Measurements from ENCODE around the gene PHC2. TPM values are rescaled to one million over a fixed set of nuclear protein-coding genes. Genes with fewer than 3 reads are reported as not detected.

PHC2 gene
- total RNA-seq, 1 donor from 2014 or later, result 31.3 TPM

- H3K36me3 ChIP-seq (ENCODE audit: control insufficient read depth in 3 of 3, insufficient read depth in 3 of 3, low read length in 3 of 3), result peaks cover 8 to 37% (median 26%) of the 10 kb centered on the region in 3 donors
Observed at GRCh38 chr1:33274446-33274845, 156.4 kb downstream of the PHC2 start.

GRCh38 chr1:33273961-33274371, 156.9 kb downstream of the PHC2 start:
- H3K36me3 ChIP-seq (ENCODE audit: control insufficient read depth in 3 of 3, insufficient read depth in 3 of 3, low read length in 3 of 3), result peaks cover 8 to 37% (median 26%) of the 10 kb centered on the region in 3 donors

More at GRCh38 chr1:33274446-33274845, 156.4 kb downstream of the PHC2 start:
- H3K27me3 ChIP-seq (ENCODE audit: control insufficient read depth in 3 of 3, insufficient read depth in 3 of 3, low read length in 3 of 3), result no peaks in the 10 kb centered on the region
- no peak overlapping the region for H3K4me3 ChIP-seq (ENCODE audit: low read length in 3 of 3)
- no peak overlapping the region for H3K27ac ChIP-seq (ENCODE audit: low read depth, low read length)
- peaks cover 5 to 9% (median 6%) of the 10 kb centered on the region in 3 donors for H3K4me1 ChIP-seq (ENCODE audit: control insufficient read depth in 3 of 3, insufficient read depth in 3 of 3, low read length in 3 of 3)
- no peak overlapping the region for H3K9ac ChIP-seq (ENCODE audit: low read depth in 1 of 3, low read length in 3 of 3)
- no peaks in the 10 kb centered on the region for H3K9me3 ChIP-seq (ENCODE audit: control insufficient read depth in 3 of 3, low read length in 3 of 3)

More at GRCh38 chr1:33273961-33274371, 156.9 kb downstream of the PHC2 start:
- Histone ChIP-seq H3K27ac (ENCODE audit: low read depth, low read length) (no peak overlapping the region), H3K9me3 (ENCODE audit: control insufficient read depth in 3 of 3, low read length in 3 of 3) (no peaks in the 10 kb centered on the region), H3K4me3 (ENCODE audit: low read length in 3 of 3) (no peak overlapping the region), H3K27me3 (ENCODE audit: control insufficient read depth in 3 of 3, insufficient read depth in 3 of 3, low read length in 3 of 3) (no peaks in the 10 kb centered on the region), H3K9ac (ENCODE audit: low read depth in 1 of 3, low read length in 3 of 3) (no peak overlapping the region), H3K4me1 (ENCODE audit: control insufficient read depth in 3 of 3, insufficient read depth in 3 of 3, low read length in 3 of 3) (peaks cover 6 to 10% (median 7%) of the 10 kb centered on the region in 3 donors)

Small RNAs within 50 kb of the gene (small RNA-seq; reads per million reads assigned to genes)
- gene RN7SKP16, result not detected

Other genes starting within 250 kb of the PHC2 start
- 3.1 TPM for gene TRIM62, start 249.1 kb downstream of the PHC2 start, total RNA-seq
- gene ZNF362, start 174.6 kb downstream of the PHC2 start, total RNA-seq, result 7.3 TPM
- gene A3GALT2, start 110.0 kb downstream of the PHC2 start, total RNA-seq, result not detected
- gene ZSCAN20, start 41.5 kb upstream of the PHC2 start, total RNA-seq, result 6.8 TPM